CD14-positive monocyte (primary cell): ENCODE results near the gene TRIM65. TPM values are rescaled to one million over a fixed set of nuclear protein-coding genes. Genes with fewer than 3 reads are reported as not detected.

ENCODE experiments used
- DNase-seq, 3 donors: peaks; one replicate each; pipeline ENCODE4 v3.0.0-alpha.2; 2011 to 2022
- H2AFZ ChIP-seq: 2 replicates; pipeline ENCODE4 v1.6.0; 2012; ENCODE audit warnings: mild to moderate bottlenecking, low read depth, low read length, inconsistent platforms; ENCODE audit not compliant: insufficient read depth, poor library complexity, severe bottlenecking
- H3K27ac ChIP-seq, 2 donors: 1 replicate in 1 of 2; 2 replicates in 1 of 2; pipeline ENCODE4 v1.5.1; 2012 to 2013; ENCODE audit warnings: low read length in 2 of 2, control low read depth in 1 of 2, inconsistent platforms in 1 of 2, low read depth in 1 of 2, mild to moderate bottlenecking in 1 of 2
- H3K27me3 ChIP-seq, 2 donors: one replicate each; pipeline versions ENCODE4 v1.6.0 to v1.6.1; 2011 to 2013; ENCODE audit warnings: low read length in 2 of 2; ENCODE audit not compliant: control insufficient read depth in 2 of 2, insufficient read depth in 2 of 2
- H3K36me3 ChIP-seq, 2 donors: replicated peaks in 1 of 2; 1 replicate in 1 of 2; 2 replicates in 1 of 2; pipeline versions ENCODE4 v1.5.1 to v1.6.1; 2012 to 2013; ENCODE audit warnings: low read length in 2 of 2, control low read depth in 1 of 2, inconsistent platforms in 1 of 2, mild to moderate bottlenecking in 1 of 2; ENCODE audit not compliant: insufficient read depth in 2 of 2, control insufficient read depth in 1 of 2
- H3K4me1 ChIP-seq, 2 donors: 1 replicate in 1 of 2; 2 replicates in 1 of 2; pipeline versions ENCODE4 v1.5.1 to v1.6.1; 2012 to 2013; ENCODE audit warnings: low read length in 2 of 2, control low read depth in 1 of 2, inconsistent platforms in 1 of 2, mild to moderate bottlenecking in 1 of 2, moderate library complexity in 1 of 2; ENCODE audit not compliant: insufficient read depth in 2 of 2, control insufficient read depth in 1 of 2
- H3K4me2 ChIP-seq: replicated peaks from 2 replicates; pipeline ENCODE3; 2012; ENCODE audit warnings: low read length, moderate library complexity, mild to moderate bottlenecking; ENCODE audit not compliant: poor library complexity, severe bottlenecking; ENCODE audit errors: extremely low read depth
- H3K4me3 ChIP-seq, 3 experiments: fragments of 200-600 bp in 1 of 3; sonication (generic) in 1 of 3; replicated peaks in 1 of 3; 1 replicate in 2 of 3; 2 replicates in 1 of 3; pipeline ENCODE4 v1.5.1; 2011 to 2013; ENCODE audit warnings: low read length in 3 of 3, mild to moderate bottlenecking in 3 of 3, control low read depth in 2 of 3, low read depth in 2 of 3, inconsistent platforms in 1 of 3, moderate library complexity in 1 of 3
- H3K79me2 ChIP-seq: 2 replicates; pipeline ENCODE4 v1.6.0; 2012; ENCODE audit warnings: mild to moderate bottlenecking, control low read depth, inconsistent platforms, low read length, moderate library complexity; ENCODE audit not compliant: insufficient read depth
- H3K9ac ChIP-seq: 2 replicates; pipeline ENCODE4 v1.6.0; 2017; ENCODE audit warnings: low read length, mild to moderate bottlenecking; ENCODE audit not compliant: insufficient read depth, poor library complexity, severe bottlenecking
- H3K9me3 ChIP-seq, 2 donors: replicated peaks in 1 of 2; 1 replicate in 1 of 2; 2 replicates in 1 of 2; pipeline versions ENCODE4 v1.5.1 to v1.6.1; 2012 to 2013; ENCODE audit warnings: low read length in 2 of 2, control low read depth in 1 of 2; ENCODE audit not compliant: control insufficient read depth in 1 of 2, insufficient read depth in 1 of 2
- H4K20me1 ChIP-seq: 2 replicates; pipeline ENCODE4 v1.6.0; 2012; ENCODE audit warnings: mild to moderate bottlenecking, low read length, control low read depth, moderate library complexity; ENCODE audit not compliant: insufficient read depth
- H3K27ac Mint-ChIP-seq, 7 donors: one replicate each; pipeline ENCODE4 v1.8.0; 2020; ENCODE audit warnings: mild to moderate bottlenecking in 7 of 7, mixed read lengths in 7 of 7, moderate library complexity in 6 of 7, inconsistent platforms in 2 of 7
- H3K27me3 Mint-ChIP-seq, 3 donors: one replicate each; pipeline ENCODE4 v1.8.0; 2021 to 2022; ENCODE audit warnings: low read depth in 3 of 3, mild to moderate bottlenecking in 3 of 3, mixed read lengths in 3 of 3, moderate library complexity in 3 of 3, inconsistent platforms in 1 of 3
- H3K36me3 Mint-ChIP-seq, 2 donors: one replicate each; pipeline ENCODE4 v1.8.0; 2020; ENCODE audit warnings: mixed read lengths in 2 of 2, inconsistent platforms in 1 of 2, mild to moderate bottlenecking in 1 of 2
- H3K4me1 Mint-ChIP-seq: one replicate; pipeline ENCODE4 v1.8.0; 2020; ENCODE audit warnings: mild to moderate bottlenecking, mixed read lengths
- H3K4me3 Mint-ChIP-seq, 2 donors: one replicate each; pipeline ENCODE4 v1.8.0; 2020; ENCODE audit warnings: mild to moderate bottlenecking in 2 of 2, mixed read lengths in 2 of 2, moderate library complexity in 1 of 2
- H3K9me3 Mint-ChIP-seq, 7 donors: one replicate each; pipeline ENCODE4 v1.8.0; 2020 to 2022; ENCODE audit warnings: mixed read lengths in 7 of 7, mild to moderate bottlenecking in 6 of 7, moderate library complexity in 6 of 7, inconsistent platforms in 2 of 7
- WGBS: methylation state at CpG from one replicate; pipeline ENCODE4 v1.1.5; 2013; ENCODE audit warnings: missing lambda C conversion rate; ENCODE audit not compliant: insufficient coverage; 5-methylcytosine and 5-hydroxymethylcytosine counted together
- intact Hi-C, 2 donors: fragments of 100-400 bp; cut with micrococcal nuclease; formaldehyde crosslinking; loops; one replicate each; pipeline versions ENCODE4 v1.15.0 to v1.15.1; 2023
- polyA plus RNA-seq, 3 donors: library from polyadenylated mRNA; depleted of rRNA in 1 of 3; unstranded in 2 of 3; stranded (reverse) in 1 of 3; fragments of 300-500 nt in 2 of 3; fragments of >200 nt in 1 of 3; fragmentation: Illumina TruSeq in 2 of 3; gene quantifications; 1 replicate in 2 of 3; 2 replicates in 1 of 3; pipeline ENCODE4 v1.2.3, GENCODE V29; 2012 to 2021
- TF ChIP-seq, protein P1 (sequence below): fragments of 200-600 bp; IDR thresholded peaks from one replicate; pipeline ENCODE4 v1.8.0; 2022; ENCODE audit warnings: antibody characterized with exemption, mild to moderate bottlenecking

TRIM65 gene
- polyA plus RNA-seq, 3 donors = 5.6 to 10.4 (median 5.9) TPM

DNA sequence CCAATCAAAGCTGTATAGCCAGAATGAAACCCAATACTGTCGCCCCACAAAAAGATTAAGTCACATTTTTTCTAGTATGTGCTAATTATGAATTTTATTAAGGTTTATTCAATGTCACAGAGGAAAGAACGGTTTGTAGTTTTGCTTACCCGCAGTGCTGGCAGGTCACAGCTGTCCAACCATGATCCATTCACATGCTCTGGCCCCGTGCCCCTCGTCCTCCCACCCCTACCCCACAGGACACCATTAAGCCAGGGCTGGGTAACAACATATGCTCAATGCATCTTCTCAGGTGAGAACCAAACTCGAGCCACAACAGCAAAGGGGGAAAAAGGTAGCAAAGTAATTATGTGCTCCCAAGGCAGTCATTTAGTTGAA is 44.7 kb upstream of the TRIM65 start:
- Histone ChIP-seq H2AFZ (no peak overlapping the region), H3K27me3 (no peaks in the 10 kb centered on the region), H3K79me2 (no peaks in the 10 kb centered on the region), H3K9me3 (no peaks in the 10 kb centered on the region), H3K4me1 (peaks cover 11 to 16% of the 10 kb centered on the region in 2 donors), H3K4me3 (peak overlapping the region in 2 of 3 experiments; percentile 24 to 84), H3K27ac (no peak overlapping the region), H4K20me1 (no peaks in the 10 kb centered on the region), H3K9ac (peak overlapping the region; percentile 69), H3K4me2 (peak overlapping the region; percentile 87), H3K36me3 (peaks cover 23 to 33% of the 10 kb centered on the region in 2 donors)
- Mint-ChIP-seq H3K4me3 (peak overlapping the region; percentile 86 to 89), H3K27me3 (peaks cover 0 to 6% (median 2%) of the 10 kb centered on the region in 3 donors), H3K27ac (peak overlapping the region in 6 of 7 donors; percentile 54 to 90 (median 72)), H3K9me3 (no peaks in the 10 kb centered on the region), H3K36me3 (peaks cover 26% of the 10 kb centered on the region in 2 donors), H3K4me1 (peaks cover 13% of the 10 kb centered on the region)
- 90% methylated on average over 2 of the region's 6 CpGs for WGBS
- TF ChIP-seq, protein P1, sequence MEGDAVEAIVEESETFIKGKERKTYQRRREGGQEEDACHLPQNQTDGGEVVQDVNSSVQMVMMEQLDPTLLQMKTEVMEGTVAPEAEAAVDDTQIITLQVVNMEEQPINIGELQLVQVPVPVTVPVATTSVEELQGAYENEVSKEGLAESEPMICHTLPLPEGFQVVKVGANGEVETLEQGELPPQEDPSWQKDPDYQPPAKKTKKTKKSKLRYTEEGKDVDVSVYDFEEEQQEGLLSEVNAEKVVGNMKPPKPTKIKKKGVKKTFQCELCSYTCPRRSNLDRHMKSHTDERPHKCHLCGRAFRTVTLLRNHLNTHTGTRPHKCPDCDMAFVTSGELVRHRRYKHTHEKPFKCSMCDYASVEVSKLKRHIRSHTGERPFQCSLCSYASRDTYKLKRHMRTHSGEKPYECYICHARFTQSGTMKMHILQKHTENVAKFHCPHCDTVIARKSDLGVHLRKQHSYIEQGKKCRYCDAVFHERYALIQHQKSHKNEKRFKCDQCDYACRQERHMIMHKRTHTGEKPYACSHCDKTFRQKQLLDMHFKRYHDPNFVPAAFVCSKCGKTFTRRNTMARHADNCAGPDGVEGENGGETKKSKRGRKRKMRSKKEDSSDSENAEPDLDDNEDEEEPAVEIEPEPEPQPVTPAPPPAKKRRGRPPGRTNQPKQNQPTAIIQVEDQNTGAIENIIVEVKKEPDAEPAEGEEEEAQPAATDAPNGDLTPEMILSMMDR = no peak
- intact Hi-C loops = loop anchor here in 1 of 2 donors (5.0 kb wide), 1 partner anchor 39 kb away; the partner anchor contains the start of gene MRPL38
- no peak for DNase-seq

DNA sequence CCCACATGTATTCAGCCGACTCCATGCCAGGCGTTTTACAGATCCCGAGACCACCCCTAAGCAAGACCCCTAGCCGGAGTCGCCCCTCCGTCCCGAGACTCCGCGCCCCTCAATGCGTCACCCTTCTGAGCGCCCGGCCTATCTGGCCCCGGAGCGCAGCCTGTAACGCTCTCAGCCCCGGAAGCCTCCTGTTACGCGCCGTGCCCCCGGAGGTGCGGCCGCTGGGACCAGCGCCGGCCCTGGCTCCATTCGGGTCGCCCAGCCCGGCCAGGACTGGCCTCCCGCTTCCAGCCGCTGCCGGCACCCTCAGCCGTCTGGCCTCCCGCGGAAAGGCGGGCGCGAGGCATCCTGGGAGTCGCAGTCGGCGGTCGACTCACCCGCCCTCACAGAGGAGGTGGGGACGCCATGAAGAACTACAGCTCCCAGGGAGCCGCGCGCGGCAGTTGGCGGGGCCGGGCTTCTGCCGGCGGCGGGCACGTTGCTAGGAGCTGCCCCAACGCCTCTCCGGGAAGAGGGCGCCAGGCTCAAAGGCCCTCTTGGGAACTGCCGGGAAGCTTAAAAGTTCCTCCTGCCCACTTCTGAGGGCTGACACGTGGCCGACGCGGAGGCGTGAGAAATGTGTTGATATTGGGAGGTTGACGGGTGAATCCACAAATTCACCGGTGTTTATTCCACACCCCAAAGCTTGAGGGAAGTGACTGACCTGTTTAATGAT is 44.1 kb upstream of the TRIM65 start, which contains the start of gene FBF1:
TSS of gene FBF1 (minus strand) at position 316 of the 715 bp plus-strand sequence. CDS start 2,893 bp downstream, outside the sequence.
- peaks cover 18 to 27% of the 10 kb centered on the region in 2 donors for H3K36me3 ChIP-seq
- peaks cover 11 to 16% of the 10 kb centered on the region in 2 donors for H3K4me1 ChIP-seq
- Mint-ChIP-seq H3K4me3 (peak within 1 kb of the TSS; percentile 86 to 93), H3K27ac (peak within 1 kb of the TSS; percentile 32 to 90 (median 76)), H3K36me3 (peaks cover 20 to 21% of the 10 kb centered on the region in 2 donors), H3K4me1 (peaks cover 13% of the 10 kb centered on the region), H3K9me3 (no peaks in the 10 kb centered on the region), H3K27me3 (peaks cover 0 to 8% (median 2%) of the 10 kb centered on the region in 3 donors)
- intact Hi-C loops = loop anchor here in 1 of 2 donors (5.0 kb wide), 1 partner anchor 39 kb away; the partner anchor contains the start of gene MRPL38
- H3K4me2 ChIP-seq = peak within 1 kb of the TSS; percentile 87
- peak within 1 kb of the TSS; percentile 69 for H3K9ac ChIP-seq
- peak within 1 kb of the TSS; percentile 73 to 84 (median 79) for H3K4me3 ChIP-seq
- no peaks in the 10 kb centered on the region for H3K79me2 ChIP-seq
- no peaks in the 10 kb centered on the region for H4K20me1 ChIP-seq
- peak within 1 kb of the TSS in 1 of 2 donors; percentile 54 for H3K27ac ChIP-seq
- H3K9me3 ChIP-seq = no peaks in the 10 kb centered on the region
- under 1% methylated on average over 55 of the region's 63 CpGs for WGBS
- peak; percentile 83 to 85 (median 84) for DNase-seq
- no peaks in the 10 kb centered on the region for H3K27me3 ChIP-seq
- TF ChIP-seq, protein P1 = no peak
- peak within 1 kb of the TSS; percentile 98 for H2AFZ ChIP-seq
